GM21723 (cell line): ENCODE results near the gene TEX50.
A peak's percentile ranks its signal among the peaks of the same experiment; 100 is the strongest.
"Not testable (repeated sequence)": the region's sequence is repeated elsewhere in the genome, so short reads cannot be mapped to it uniquely, and the experiment has no call there.

Source experiments
- ATAC-seq: cut with Tn5 transposase; IDR thresholded peaks from one replicate; pipeline ENCODE4 v1.9.1; 2021; ENCODE audit warnings: mild to moderate bottlenecking, moderate library complexity; ENCODE audit not compliant: unreplicated experiment

The TEX50 gene, protein sequence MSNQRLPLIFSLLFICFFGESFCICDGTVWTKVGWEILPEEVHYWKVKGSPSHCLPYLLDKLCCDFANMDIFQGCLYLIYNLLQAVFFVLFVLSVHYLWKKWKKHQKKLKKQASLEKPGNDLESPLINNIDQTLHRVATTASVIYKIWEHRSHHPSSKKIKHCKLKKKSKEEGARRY

DNA sequence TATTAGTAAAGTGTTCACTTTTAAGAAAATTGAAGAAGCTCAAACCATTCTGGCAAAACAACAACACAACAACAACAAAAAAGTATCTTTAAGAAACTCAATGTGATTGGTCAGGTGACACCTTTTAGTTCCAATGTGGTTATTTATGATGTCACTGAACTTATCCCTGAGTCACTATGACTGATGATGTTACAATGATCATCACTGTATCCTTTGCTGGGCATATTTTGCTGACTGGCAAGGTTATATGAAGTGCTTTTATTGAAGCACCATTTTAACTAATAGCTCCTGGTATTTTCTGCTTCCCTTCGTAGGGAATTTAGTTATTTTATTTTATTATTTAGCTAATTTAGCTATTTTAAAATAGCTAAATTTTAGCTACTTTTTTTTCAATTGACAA is at the start of gene TEX50:
TEX50 (plus strand) TSS at position 223 of the 400 bp plus-strand sequence. CDS start 184 bp downstream, outside the sequence.
- ATAC-seq = no peak

DNA sequence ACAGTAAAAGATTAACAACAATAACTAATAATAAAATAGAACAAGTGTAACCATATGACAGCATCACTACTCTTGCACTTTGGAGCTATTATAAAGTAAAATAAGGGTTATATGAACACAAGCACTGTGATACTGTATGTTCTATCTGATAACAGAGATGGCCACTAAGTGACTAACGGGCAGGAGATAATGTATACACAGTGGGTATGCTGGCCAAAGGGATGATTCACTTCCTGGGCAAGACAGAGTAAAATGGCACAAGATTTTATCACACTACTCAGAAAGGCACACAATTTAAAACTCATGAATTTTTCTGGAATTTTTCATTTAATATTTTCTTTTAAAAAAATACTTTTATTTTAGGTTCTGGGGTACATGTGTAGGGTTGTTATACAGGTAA is 44.6 kb upstream of the TEX50 start:
- ATAC-seq = no peak

- ATAC-seq = not testable (repeated sequence)
These were observed 44.0 kb upstream of the TEX50 start for GRCh38 chr1:173591138-173591537.

- ATAC-seq = no peak
These were observed 38.9 kb upstream of the TEX50 start for GRCh38 chr1:173596097-173596825.

DNA sequence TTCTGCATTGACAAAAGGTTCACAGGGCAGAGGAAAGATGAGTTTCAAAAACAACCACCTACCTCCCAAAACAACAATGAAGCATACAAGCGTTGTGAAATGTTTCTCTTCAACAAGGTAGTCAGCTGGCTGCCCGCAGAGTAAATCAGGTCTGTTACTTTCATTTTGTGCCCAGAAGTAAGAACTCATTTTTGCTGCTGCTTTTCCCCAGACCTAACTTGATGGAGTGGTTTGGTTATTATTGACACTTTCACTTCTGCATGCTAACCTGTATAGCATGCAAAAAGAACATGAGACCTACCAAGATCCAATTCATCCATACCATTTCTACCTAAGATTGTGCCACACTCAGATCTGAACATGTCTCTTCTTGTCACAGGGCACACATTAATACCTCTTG is 33.5 kb upstream of the TEX50 start:
- peak; percentile 85 for ATAC-seq

GRCh38 chr1:173603056-173603591 is 32.0 kb upstream of the TEX50 start, which contains the start of gene SLC9C2:
TSS of gene SLC9C2 (minus strand) at chr1:173603072. CDS start at chr1:173601776, 1,296 bp downstream.
- ATAC-seq = no peak

GRCh38 chr1:173608503-173609216 is 26.5 kb upstream of the TEX50 start:
- no peak for ATAC-seq

GRCh38 chr1:173613086-173613485 is 22.1 kb upstream of the TEX50 start:
- not testable (repeated sequence) for ATAC-seq

GRCh38 chr1:173616859-173617258 is 18.3 kb upstream of the TEX50 start:
- no peak for ATAC-seq

DNA sequence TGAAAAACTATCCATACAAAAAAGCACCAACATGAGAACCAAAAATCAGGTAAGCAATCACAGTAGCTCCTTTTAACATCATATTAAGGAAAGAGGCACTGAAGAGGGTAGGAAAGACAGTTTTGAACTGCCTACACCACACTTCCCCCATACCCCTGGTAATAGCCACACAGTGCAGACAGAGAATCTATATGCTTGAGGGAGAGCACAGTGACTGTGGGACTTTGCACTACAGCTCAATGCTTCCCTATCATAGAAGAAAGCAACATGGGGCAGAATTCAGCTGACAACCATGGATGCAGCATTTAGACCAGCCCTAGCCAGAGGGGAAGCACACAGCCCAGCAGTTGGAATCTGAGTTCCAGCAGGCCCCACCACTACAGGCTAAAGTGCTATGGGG is 7.9 kb upstream of the TEX50 start:
- ATAC-seq = no peak

DNA sequence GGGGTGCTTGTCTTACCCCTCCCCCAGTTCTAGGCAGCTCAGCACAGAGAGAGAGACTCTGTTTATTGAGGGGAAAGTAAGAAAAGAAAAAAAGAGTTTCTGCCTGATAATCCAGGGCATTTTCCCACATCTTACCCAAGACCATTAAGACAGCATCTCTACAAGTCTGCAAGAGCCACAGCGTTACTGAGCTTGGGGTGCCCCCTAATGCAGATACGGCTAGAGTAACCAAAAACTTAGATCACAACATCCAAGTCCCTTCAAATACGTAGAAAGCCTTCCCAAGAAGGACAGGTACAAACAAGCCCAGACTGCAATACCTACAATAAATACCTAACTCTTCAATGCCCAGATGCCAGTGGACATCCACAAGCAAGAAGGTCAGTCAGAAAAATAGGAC is 6.2 kb upstream of the TEX50 start:
- ATAC-seq = no peak

DNA sequence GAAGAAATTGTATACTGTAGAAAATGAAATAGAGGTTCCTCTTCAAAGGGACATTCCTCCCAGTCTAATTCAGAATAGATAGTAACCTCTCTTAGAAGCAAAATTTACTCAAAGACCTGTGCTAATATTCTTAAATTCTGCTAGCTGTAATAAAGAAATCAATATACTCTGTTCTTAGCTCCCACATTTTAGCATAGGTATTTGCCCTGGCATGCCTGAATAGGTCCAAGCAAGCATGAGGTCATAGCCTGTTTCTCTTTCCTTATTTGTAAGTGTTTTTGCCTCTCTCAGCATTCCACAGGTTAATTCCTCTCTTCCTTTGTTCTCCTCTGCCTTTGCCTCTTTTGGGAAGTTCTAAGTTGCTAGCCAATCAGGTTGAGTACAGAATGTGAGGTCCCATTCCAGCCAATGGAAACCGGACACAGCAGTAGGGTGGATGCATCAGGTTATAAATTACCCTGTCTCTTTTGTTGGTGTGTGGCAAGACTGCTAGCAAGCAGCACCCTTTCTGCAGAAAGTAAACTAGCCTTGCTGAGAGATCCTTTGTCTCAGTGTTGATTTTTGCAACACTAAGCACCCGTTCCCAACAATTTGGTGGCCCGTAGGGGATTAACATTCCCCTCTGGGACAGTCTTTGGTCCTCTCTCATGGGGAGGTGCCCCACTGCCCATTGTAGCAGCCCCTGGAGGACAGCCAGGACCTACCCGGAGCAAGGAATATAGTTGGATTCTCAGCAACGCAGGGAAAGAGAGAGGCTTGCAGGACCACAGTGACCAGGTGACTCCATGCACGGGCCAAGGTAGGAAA is 2.3 kb downstream of the TEX50 start:
- not testable (repeated sequence) for ATAC-seq

GRCh38 chr1:173638043-173639021 is 3.2 kb downstream of the TEX50 start:
- ATAC-seq = no peak

- no peak for ATAC-seq
These were observed 4.0 kb downstream of the TEX50 start for GRCh38 chr1:173639102-173639501.

DNA sequence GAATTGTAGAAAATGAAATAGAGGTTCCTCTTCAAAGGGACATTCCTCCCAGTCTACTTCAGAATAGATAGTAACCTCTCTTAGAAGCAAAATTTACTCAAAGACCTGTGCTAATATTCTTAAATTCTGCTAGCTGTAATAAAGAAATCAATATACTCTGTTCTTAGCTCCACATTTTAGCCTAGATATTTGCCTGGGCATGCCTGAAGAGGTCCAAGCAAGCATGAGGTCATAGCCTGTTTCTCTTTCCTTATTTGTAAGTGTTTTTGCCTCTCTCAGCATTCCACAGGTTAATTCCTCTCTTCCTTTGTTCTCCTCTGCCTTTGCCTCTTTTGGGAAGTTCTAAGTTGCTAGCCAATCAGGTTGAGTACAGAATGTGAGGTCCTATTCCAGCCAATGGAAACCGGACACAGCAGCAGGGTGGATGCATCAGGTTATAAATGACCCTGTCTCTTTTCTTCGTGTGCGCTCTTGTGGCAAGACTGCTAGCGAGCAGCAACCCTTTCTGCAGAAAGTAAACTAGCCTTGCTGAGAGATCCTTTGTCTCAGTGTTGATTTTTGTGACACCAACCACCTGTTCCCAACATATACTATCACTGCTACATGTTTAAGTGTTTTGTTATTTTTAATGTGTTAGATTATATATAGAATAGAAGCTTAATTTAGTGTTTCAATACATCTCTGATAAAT is 7.5 kb downstream of the TEX50 start:
- ATAC-seq = not testable (repeated sequence)

- no peak for ATAC-seq
These were observed 11.5 kb downstream of the TEX50 start for GRCh38 chr1:173646656-173647055.

- no peak for ATAC-seq
These were observed 13.9 kb downstream of the TEX50 start for GRCh38 chr1:173648880-173649605.

GRCh38 chr1:173660306-173660705 is 25.2 kb downstream of the TEX50 start:
- ATAC-seq = no peak
